DMS114 treated with DMSO at 0.1 percent for 48 hours (cell line): ENCODE measurements around the gene PTTG1IP.
A peak's percentile ranks its signal among the peaks of the same experiment; 100 is the strongest.

Experiments
- DNase-seq: peaks from one replicate; lab custom pipeline; 2025; ENCODE audit not compliant: unreplicated experiment; lab: John Stamatoyannopoulos, UW

Gene PTTG1IP

GRCh38 chr21:44803651-44804050, 69.8 kb downstream of the PTTG1IP start:
- DNase-seq = no peak

GRCh38 chr21:44802396-44803153, 70.9 kb downstream of the PTTG1IP start:
- DNase-seq = no peak

- DNase-seq = peak; percentile 49
Observed at GRCh38 chr21:44801468-44802395, 71.8 kb downstream of the PTTG1IP start, which contains the start of gene UBE2G2. TSS of gene UBE2G2 (minus strand) at chr21:44801820. CDS start at chr21:44801748, 72 bp downstream.

GRCh38 chr21:44800971-44801467, 72.5 kb downstream of the PTTG1IP start:
- DNase-seq = no peak

- DNase-seq = peak; percentile 7
Observed at GRCh38 chr21:44800103-44800502, 73.4 kb downstream of the PTTG1IP start.

GRCh38 chr21:44799646-44800045, 73.8 kb downstream of the PTTG1IP start:
- no peak for DNase-seq
